ENCODE data around the gene EXOC4.
"Not testable (repeated sequence)": the region's sequence is repeated elsewhere in the genome, so short reads cannot be mapped to it uniquely, and the experiment has no call there.

The EXOC4 gene

GRCh38 chr7:133873187-133873586 lies 620.3 kb downstream of the EXOC4 start:
- DNase-seq (ENCODE audit: low spot score), result no peak

GRCh38 chr7:133873631-133874030 lies 620.8 kb downstream of the EXOC4 start:
- no peak for DNase-seq (ENCODE audit: low spot score)

DNA sequence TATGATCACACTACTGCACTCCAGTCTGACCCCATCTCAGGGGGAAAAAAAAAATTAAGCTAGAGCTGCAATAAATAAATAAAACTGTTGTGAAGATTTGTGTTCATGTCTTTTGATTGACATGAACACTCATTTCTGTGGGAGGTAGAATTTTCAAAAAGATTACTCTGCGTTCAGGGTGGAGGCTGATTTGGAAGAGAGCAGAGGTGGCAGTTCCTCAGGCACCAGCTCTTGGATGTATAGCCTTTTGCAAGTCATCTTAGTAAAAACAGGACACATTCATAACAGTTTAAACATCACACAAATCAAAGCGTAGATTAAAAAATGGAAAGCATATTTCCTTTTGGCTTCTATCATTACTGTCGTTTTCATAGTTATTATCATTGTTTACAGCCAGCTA lies 630.7 kb downstream of the EXOC4 start:
- no peak for DNase-seq (ENCODE audit: low spot score)

GRCh38 chr7:133885213-133885612 lies 632.3 kb downstream of the EXOC4 start:
- no peak for DNase-seq (ENCODE audit: low spot score)

DNA sequence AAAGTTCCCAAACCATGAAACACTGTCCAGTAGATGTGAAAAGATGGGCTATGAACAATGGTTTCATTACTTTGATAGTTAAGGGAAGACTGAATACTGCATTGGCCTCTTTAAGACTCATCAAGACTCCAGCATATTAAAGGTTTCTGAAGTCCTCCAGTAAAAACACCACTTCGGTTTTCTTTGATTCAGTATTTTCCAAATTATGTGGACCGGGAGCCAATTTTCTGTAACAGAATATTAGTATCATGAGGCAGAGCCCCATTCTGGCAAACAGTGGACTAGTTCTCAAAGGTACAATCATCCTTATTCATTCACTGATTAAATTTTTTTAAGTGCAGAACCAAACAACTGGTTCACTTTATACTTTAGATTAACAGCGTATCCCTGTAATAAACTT lies 633.2 kb downstream of the EXOC4 start:
- no peak for DNase-seq (ENCODE audit: low spot score)

DNA sequence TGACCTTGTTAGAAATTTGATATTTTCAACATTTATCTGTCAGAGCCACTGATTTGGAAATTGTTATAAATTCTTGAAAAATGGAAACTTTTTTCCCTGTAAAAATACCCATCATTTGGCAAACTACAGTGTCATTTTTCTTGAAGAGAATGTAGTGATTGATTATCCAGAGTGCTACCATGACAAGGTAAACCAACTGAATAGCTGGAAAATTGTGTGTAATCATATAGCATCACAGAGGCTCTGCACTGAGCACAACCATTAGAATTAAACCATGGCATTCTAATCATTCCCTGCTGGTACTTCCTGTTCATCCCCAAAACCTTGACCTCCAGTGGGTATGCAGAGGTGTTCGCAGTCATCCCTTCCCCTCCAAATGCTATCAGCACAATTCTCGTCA lies 633.9 kb downstream of the EXOC4 start:
- DNase-seq (ENCODE audit: low spot score), result no peak

DNA sequence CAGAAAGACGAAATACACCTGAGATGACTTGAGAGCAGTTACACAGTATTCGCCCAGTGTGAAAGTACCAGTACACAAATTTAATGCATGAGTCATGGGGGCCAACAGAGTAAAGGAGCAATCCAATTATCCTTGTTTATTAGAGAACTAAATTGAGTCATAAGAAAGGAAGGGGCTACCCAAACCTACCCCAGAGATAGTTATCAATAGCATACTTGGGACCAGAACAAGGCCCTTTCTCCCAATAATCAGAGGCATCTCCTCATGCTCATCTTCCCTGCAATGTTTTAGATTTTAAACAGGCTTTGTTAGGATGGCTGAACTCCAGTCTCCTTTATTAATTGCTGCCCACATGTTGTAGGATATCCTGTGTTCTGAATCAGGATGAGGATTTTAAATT lies 634.6 kb downstream of the EXOC4 start:
- DNase-seq (ENCODE audit: low spot score), result no peak

DNA sequence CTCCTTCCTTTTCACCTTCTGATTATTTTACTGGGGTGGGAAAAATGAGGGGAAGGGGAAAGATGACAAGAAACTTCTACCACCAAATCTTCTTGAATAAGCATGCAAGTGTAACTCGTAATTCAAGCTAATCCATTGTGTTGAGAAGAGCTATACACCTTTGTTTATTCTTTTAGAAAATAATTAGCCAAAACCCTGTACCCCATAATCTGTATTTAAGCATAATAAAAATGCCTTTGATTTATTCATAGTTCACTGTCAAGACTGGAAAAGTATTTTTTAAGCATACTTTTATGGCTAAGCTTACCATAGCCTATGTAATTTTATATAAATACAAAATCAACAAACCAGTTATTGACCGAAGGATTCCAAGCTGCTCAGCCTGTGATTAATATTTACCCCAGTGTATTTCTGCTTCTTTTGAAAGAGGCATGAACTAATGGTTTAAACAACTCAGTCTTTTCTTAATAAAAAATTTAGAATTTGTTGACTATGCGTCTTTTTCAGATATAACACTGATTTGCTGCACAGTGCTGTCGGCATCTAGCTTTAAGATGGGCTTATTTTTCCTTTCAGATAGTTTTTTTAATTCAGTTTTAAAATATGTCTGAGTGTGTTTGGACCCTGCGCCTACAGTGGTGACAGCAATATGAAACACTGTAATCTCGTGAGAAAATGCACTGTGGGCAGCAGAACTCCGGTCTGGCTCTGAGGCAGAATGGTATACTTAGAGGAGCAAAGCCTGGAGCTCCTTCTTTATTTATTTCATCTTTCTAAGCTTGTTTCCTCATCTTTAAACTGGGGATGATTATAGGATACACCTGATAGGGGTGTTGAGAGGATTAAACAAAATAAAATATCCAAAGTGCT lies 635.4 kb downstream of the EXOC4 start:
- DNase-seq (ENCODE audit: low spot score), result no peak

GRCh38 chr7:133904776-133905175 lies 651.9 kb downstream of the EXOC4 start:
- DNase-seq (ENCODE audit: low spot score), result no peak

DNA sequence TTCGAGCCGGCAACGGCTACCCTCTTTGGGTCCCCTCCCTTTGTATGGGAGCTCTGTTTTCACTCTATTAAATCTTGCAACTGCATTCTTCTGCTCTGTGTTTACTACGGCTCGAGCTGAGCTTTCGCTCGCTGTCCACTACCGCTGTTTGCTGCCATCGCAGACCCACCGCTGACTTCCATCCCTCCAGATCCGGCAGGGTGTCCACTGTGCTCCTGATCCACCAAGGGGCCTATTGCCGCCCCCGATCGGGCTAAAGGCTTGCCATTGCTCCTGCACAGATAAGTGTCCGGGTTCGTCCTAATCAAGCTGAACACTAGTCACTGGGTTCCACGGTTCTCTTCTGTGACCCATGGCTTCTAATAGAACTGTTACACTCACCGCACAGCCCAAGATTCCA lies 653.7 kb downstream of the EXOC4 start:
- not testable (repeated sequence) for DNase-seq (ENCODE audit: low spot score)

- no peak for DNase-seq (ENCODE audit: low spot score)
Measured at GRCh38 chr7:133910761-133911160, 657.9 kb downstream of the EXOC4 start.

DNA sequence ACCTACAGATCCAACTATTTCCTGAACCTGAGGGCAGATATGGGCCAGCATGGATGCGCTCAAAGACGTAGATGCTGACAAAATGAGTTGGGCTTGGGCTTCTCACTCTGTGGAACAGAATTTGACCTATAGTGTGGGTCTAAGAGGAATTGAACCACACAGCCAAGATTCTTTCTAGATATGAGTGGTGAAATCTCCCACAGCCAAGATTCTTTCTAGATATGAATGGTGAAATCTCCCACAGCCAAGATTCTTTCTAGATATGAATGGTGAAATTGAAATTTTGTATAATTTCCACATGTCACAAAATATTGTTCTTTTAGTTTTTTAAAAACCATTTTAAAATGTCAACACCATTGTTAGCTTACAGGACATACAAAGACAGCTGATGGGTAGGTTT lies 658.8 kb downstream of the EXOC4 start:
- no peak for DNase-seq (ENCODE audit: low spot score)

DNA sequence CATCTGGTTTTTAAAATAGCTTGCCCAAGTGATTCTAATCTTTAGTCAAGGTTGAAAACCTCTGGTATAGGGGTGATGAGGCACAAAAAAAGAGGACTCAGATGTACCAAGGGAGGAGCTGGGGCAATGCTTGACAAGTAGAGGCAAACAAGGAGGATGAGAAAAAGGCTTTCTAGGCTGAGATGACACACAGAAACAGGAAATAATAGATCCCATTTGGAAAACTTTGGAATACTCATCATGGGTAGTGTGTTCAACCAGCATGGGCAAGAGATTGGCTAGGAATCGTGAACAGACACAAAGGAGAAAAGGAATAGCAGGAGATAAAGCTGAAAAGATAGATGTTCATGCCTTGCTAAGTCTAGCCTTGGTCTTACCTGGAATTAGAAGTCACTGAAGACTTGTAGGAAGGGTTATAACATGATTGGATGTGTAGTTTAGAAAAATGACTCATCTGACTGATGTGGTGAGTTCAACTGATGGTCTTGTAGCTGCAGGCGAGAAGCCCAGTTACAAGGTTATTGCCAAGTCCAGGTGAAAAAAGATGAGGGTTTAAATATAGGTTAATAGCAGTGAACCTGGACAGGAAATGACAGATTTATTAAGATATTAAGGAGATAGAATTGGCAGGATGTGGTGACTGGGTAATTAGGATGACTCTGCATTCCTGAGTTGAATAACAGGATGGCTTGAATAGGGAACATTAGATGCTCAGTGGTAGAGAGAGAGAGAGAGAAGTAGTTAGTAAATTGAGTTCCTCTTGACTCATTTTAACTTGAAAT lies 660.2 kb downstream of the EXOC4 start:
- DNase-seq (ENCODE audit: low spot score), result no peak

DNA sequence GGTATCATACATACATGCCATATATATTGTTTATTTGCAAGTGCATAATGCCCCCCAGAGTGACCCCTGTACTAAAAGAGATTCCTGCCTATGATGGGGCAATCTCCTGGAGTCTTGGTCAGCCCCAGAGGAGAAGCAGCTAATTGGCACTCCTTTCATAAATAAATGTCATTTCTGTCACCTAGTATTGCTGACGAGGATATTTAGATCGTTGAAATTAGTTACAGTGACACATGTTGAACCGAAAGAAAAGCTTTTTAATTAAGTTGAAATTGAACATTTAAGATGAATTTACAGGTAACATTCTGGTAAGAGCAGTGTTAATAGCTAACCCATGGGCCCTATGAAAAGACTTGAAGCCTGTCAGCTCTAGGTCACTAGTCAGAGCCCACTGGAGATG lies 663.7 kb downstream of the EXOC4 start:
- DNase-seq (ENCODE audit: low spot score), result no peak

GRCh38 chr7:133919810-133920209 lies 666.9 kb downstream of the EXOC4 start:
- DNase-seq (ENCODE audit: low spot score), result no peak

- DNase-seq (ENCODE audit: low spot score), result no peak
Measured at GRCh38 chr7:133921635-133922182, 668.8 kb downstream of the EXOC4 start.

GRCh38 chr7:133923974-133924373 lies 671.1 kb downstream of the EXOC4 start:
- DNase-seq (ENCODE audit: low spot score), result no peak

DNA sequence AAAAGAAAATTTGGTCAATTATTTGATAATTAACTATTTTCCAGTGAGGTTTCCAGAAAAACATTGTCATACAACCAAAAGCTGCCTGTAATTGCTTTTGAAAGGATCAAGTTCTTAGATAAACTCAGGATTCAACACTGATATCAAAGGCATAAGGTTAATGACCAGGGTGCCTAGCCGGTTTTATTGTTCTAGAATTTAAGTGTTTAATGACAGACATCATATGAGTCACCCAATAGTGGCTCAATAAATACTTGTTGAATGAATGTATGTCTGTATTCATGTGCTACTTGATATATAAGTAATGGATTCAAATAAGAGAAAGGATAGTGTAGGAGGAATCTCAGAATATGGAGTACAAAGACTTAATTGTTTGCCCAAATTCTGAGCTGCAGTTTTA lies 678.2 kb downstream of the EXOC4 start:
- no peak for DNase-seq (ENCODE audit: low spot score)

GRCh38 chr7:133932591-133932990 lies 679.7 kb downstream of the EXOC4 start:
- no peak for DNase-seq (ENCODE audit: low spot score)

- no peak for DNase-seq (ENCODE audit: low spot score)
Measured at GRCh38 chr7:133934262-133934976, 681.5 kb downstream of the EXOC4 start.

- DNase-seq (ENCODE audit: low spot score), result no peak
Measured at GRCh38 chr7:133934977-133935330, 682.1 kb downstream of the EXOC4 start.

DNA sequence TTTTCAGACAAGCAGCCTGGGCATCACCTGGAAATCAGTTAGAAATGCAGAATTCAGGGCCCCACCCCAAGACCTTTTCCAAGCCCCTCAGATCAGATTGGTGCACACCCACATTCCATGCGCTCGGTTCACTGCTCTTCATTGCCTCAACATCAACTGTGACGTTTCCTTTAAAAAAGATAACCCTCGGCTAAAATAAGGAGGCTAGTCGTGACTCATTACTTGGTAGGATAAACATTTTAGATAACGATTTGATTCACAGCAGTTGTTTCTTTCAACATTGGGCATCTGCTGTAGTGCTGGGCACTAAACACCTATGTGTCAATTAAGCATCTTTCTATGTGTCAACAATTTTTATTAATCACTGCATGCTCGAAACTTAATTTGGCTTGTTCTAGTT lies 683.2 kb downstream of the EXOC4 start:
- no peak for DNase-seq (ENCODE audit: low spot score)

DNA sequence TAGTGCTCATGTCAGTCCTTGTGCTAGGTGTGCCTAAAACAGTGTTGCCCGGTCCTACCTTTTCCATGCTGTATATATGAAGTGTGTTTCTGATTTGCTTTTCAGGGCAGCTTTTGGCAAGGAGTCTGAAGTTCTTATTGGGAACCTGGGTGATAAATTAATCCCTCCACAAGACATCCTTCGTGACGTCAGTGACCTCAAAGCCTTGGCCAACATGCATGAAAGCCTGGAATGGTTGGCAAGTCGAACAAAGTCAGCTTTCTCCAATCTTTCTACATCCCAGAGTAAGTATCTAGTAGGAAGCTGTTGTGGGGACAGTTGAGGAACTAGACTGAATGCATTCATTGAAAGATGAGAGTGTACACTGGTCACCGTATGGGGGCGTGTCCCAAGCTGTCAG lies 684.9 kb downstream of the EXOC4 start:
- DNase-seq (ENCODE audit: low spot score), result no peak

All from globus pallidus (tissue), 1 donor.